ENCODE data around the gene FOXN3. TPM values are rescaled to one million over a fixed set of nuclear protein-coding genes. Genes with fewer than 3 reads are reported as not detected.
A peak's percentile ranks its signal among the peaks of the same experiment; 100 is the strongest.
"Not testable (repeated sequence)": the region's sequence is repeated elsewhere in the genome, so short reads cannot be mapped to it uniquely, and the experiment has no call there.

FOXN3 gene
- total RNA-seq, 1 donor from 2014 or later = 122 TPM

DNA sequence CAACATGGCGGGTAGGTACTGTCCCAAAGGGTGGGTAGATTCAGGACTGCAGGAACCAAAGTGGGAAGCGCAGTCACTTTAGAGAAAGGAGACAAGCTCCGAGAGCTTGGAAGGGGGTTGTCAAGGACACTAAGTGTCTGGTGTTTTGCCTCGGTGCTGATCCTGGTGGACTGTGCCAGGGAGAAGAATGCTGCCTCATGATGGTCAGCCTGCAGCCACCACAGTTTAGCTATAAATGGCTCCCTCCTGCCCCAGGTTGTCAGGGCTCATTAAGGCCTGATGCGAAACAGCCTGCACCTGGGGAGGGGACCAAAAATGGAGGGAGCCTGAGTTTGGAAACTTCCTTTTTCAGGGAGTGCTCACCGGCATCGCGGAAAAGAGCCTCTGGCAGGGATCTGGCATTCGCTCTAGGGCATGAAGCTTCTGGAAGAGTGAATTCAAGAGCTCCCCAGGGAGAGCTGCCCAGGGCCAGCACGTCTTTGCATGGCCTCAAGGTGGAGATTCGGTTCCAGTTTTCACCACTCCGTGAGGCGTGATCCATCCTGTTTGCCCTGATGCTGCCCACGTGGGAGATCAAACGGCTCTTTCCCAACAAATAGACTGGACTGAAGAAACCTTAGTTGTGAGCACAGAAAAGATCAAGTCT lies 164.0 kb downstream of the FOXN3 start:
- Histone ChIP-seq H3K4me2 (ENCODE audit: low read length) (no peak overlapping the region), H3K9ac (ENCODE audit: low read length) (no peak overlapping the region), H3K79me2 (ENCODE audit: insufficient read depth, low read length) (peaks cover 31% of the 10 kb centered on the region), H2AFZ (ENCODE audit: low read depth, low read length) (no peak overlapping the region), H3K9me3 (ENCODE audit: insufficient read depth, low read depth, low read length) (no peaks in the 10 kb centered on the region), H3K27me3 (ENCODE audit: insufficient read depth, low read length) (no peaks in the 10 kb centered on the region), H3K4me1 (ENCODE audit: insufficient read depth, low read length) (peaks cover 6% of the 10 kb centered on the region), H3K27ac (ENCODE audit: low read depth, low read length) (no peak overlapping the region), H4K20me1 (ENCODE audit: insufficient read depth, low read length) (peaks cover 86% of the 10 kb centered on the region), H3K4me3 (ENCODE audit: insufficient read depth, low read depth, low read length) (no peak overlapping the region), H3K36me3 (ENCODE audit: insufficient read depth, low read length) (no peaks in the 10 kb centered on the region)
- no peak overlapping the region for H3K4me3 Mint-ChIP-seq (ENCODE audit: unreplicated experiment)
- H3K4me1 Mint-ChIP-seq (ENCODE audit: low read depth, unreplicated experiment) = peaks cover 29% of the 10 kb centered on the region
- no peak for FAIRE-seq
- H3K27ac Mint-ChIP-seq (ENCODE audit: unreplicated experiment) = peak overlapping the region; percentile 21
- H3K36me3 Mint-ChIP-seq (ENCODE audit: low read depth, unreplicated experiment) = peaks cover 20% of the 10 kb centered on the region
- H3K27me3 Mint-ChIP-seq (ENCODE audit: low read depth, unreplicated experiment) = no peaks in the 10 kb centered on the region
- DNase-seq (ENCODE audit: low read depth) = no peak
- H3K9me3 Mint-ChIP-seq (ENCODE audit: unreplicated experiment) = no peaks in the 10 kb centered on the region
- TF ChIP-seq, protein P1, sequence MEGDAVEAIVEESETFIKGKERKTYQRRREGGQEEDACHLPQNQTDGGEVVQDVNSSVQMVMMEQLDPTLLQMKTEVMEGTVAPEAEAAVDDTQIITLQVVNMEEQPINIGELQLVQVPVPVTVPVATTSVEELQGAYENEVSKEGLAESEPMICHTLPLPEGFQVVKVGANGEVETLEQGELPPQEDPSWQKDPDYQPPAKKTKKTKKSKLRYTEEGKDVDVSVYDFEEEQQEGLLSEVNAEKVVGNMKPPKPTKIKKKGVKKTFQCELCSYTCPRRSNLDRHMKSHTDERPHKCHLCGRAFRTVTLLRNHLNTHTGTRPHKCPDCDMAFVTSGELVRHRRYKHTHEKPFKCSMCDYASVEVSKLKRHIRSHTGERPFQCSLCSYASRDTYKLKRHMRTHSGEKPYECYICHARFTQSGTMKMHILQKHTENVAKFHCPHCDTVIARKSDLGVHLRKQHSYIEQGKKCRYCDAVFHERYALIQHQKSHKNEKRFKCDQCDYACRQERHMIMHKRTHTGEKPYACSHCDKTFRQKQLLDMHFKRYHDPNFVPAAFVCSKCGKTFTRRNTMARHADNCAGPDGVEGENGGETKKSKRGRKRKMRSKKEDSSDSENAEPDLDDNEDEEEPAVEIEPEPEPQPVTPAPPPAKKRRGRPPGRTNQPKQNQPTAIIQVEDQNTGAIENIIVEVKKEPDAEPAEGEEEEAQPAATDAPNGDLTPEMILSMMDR (IDR thresholded peaks at IDR 0.05; ENCODE audit: insufficient read depth, low read depth, low read length) = no peak
- no peak for TF ChIP-seq EZH2 (IDR thresholded peaks at IDR 0.05; ENCODE audit: insufficient read depth, low read length)

DNA sequence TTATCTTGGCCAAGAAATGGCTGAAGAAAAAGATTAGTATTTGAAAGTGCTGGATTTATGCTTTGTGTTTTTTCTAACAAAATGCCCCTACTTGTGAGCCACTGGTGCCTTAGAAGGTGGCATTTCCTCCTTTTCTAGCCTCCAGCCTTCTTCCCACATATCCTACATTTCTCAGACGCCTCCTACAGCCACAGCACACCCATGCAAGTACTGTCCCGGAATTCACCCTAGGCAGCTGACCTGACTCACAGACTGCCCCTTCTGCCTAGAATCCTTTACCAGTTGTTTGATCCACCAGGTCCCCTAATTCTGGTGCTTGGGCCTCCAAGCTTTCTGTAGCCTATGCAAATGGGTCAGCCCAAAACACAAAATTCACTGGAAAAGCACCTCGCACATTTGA lies 166.0 kb downstream of the FOXN3 start:
- Histone ChIP-seq H3K9me3 (ENCODE audit: insufficient read depth, low read depth, low read length) (no peaks in the 10 kb centered on the region), H4K20me1 (ENCODE audit: insufficient read depth, low read length) (peaks cover 76% of the 10 kb centered on the region), H3K27me3 (ENCODE audit: insufficient read depth, low read length) (no peaks in the 10 kb centered on the region), H3K36me3 (ENCODE audit: insufficient read depth, low read length) (no peaks in the 10 kb centered on the region), H3K27ac (ENCODE audit: low read depth, low read length) (no peak overlapping the region), H3K79me2 (ENCODE audit: insufficient read depth, low read length) (peaks cover 23% of the 10 kb centered on the region), H2AFZ (ENCODE audit: low read depth, low read length) (no peak overlapping the region), H3K9ac (ENCODE audit: low read length) (no peak overlapping the region), H3K4me3 (ENCODE audit: insufficient read depth, low read depth, low read length) (no peak overlapping the region), H3K4me2 (ENCODE audit: low read length) (no peak overlapping the region), H3K4me1 (ENCODE audit: insufficient read depth, low read length) (peaks cover 6% of the 10 kb centered on the region)
- DNase-seq (ENCODE audit: low read depth) (peak; percentile 50), FAIRE-seq (no peak)
- Mint-ChIP-seq H3K4me3 (ENCODE audit: unreplicated experiment) (no peak overlapping the region), H3K36me3 (ENCODE audit: low read depth, unreplicated experiment) (peaks cover 12% of the 10 kb centered on the region), H3K4me1 (ENCODE audit: low read depth, unreplicated experiment) (peaks cover 35% of the 10 kb centered on the region), H3K27me3 (ENCODE audit: low read depth, unreplicated experiment) (no peaks in the 10 kb centered on the region), H3K27ac (ENCODE audit: unreplicated experiment) (peak overlapping the region; percentile 42), H3K9me3 (ENCODE audit: unreplicated experiment) (peaks cover 2% of the 10 kb centered on the region)
- TF ChIP-seq, protein P1 (IDR thresholded peaks at IDR 0.05; ENCODE audit: insufficient read depth, low read depth, low read length) = no peak

DNA sequence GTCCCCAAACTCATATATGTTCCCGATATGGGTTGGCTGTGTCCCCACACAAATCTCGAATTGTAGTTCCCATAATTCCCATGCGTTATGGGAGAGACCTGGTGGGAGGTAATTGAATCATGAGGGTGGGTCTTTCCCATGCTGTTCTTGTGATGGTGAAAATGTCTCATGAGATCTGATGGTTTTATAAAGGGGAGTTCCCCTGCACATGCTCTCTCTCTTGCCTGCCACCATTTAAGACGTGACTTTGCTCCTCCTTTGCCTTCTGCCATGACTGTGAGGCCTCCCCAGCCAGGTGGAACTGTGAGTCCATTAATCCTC lies 166.4 kb downstream of the FOXN3 start:
- H3K9me3 ChIP-seq (ENCODE audit: insufficient read depth, low read depth, low read length); FAIRE-seq; H3K9me3 Mint-ChIP-seq (ENCODE audit: unreplicated experiment); H2AFZ ChIP-seq (ENCODE audit: low read depth, low read length); H3K4me1 ChIP-seq (ENCODE audit: insufficient read depth, low read length); H3K27ac ChIP-seq (ENCODE audit: low read depth, low read length); H3K27me3 Mint-ChIP-seq (ENCODE audit: low read depth, unreplicated experiment); H3K4me3 ChIP-seq (ENCODE audit: insufficient read depth, low read depth, low read length); H3K27me3 ChIP-seq (ENCODE audit: insufficient read depth, low read length); H3K9ac ChIP-seq (ENCODE audit: low read length); DNase-seq (ENCODE audit: low read depth); H3K36me3 ChIP-seq (ENCODE audit: insufficient read depth, low read length); H3K4me2 ChIP-seq (ENCODE audit: low read length); H3K4me3 Mint-ChIP-seq (ENCODE audit: unreplicated experiment); H3K36me3 Mint-ChIP-seq (ENCODE audit: low read depth, unreplicated experiment): not testable (repeated sequence)
- H3K27ac Mint-ChIP-seq (ENCODE audit: unreplicated experiment) = peak overlapping the region; percentile 42
- Histone ChIP-seq H3K79me2 (ENCODE audit: insufficient read depth, low read length) (peaks cover 19% of the 10 kb centered on the region), H4K20me1 (ENCODE audit: insufficient read depth, low read length) (peaks cover 72% of the 10 kb centered on the region)
- peaks cover 35% of the 10 kb centered on the region for H3K4me1 Mint-ChIP-seq (ENCODE audit: low read depth, unreplicated experiment)

All from astrocyte (in vitro differentiated cells and primary cell).